MG63 (cell line): ENCODE results near the gene CFAP210. TPM values are rescaled to one million over a fixed set of nuclear protein-coding genes. Genes with fewer than 3 reads are reported as not detected.
"Not testable (repeated sequence)": the region's sequence is repeated elsewhere in the genome, so short reads cannot be mapped to it uniquely, and the experiment has no call there.

Experiments
- DNase-seq: peaks from one replicate; pipeline ENCODE4 v3.0.0-alpha.2; 2020
- H3K27me3 ChIP-seq: fragments of 250-450 bp; sonication (Bioruptor Pico); 2 replicates; pipeline ENCODE4 v1.5.1; 2020; ENCODE audit warnings: mild to moderate bottlenecking, moderate library complexity
- H3K36me3 ChIP-seq: fragments of 250-450 bp; sonication (Bioruptor Pico); 2 replicates; pipeline ENCODE4 v1.5.1; 2020; ENCODE audit warnings: mild to moderate bottlenecking, moderate library complexity
- H3K4me3 ChIP-seq: fragments of 250-450 bp; sonication (Bioruptor Pico); 2 replicates; pipeline ENCODE4 v1.5.1; 2020; ENCODE audit warnings: mild to moderate bottlenecking, moderate library complexity
- H3K9me3 ChIP-seq: fragments of 250-450 bp; sonication (Bioruptor Pico); 2 replicates; pipeline ENCODE4 v1.5.1; 2020; ENCODE audit warnings: mild to moderate bottlenecking, moderate library complexity
- total RNA-seq: library from RNA; depleted of rRNA; stranded (reverse); fragments of >200 nt; shearing (Covaris generic); gene quantifications from 2 replicates; pipeline ENCODE4 v1.2.3, GENCODE V29; 2014; ENCODE audit warnings: low replicate concordance

CFAP210 gene
- total RNA-seq, 1 experiment from 2014 or later, result not detected

DNA sequence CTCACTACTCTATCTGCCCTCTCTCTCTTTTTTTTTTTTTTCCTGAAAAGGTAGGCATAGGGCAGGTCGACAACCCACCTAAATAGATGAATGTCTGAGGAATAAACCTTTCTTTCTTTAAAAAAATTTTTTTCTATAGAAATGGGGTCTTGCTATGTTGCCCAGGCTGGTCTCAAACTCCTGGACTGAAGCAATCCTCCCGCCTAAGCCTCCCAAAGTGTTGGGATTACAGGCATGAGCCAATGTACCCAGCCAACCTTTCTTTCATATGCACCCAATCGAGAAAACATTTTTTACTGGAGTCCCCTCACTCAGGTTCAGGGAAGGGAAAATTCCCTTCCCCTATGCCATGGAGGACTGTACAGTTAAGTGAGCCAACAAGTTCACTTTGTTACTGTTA lies 31.0 kb downstream of the CFAP210 start:
- DNase-seq, result no peak
- Histone ChIP-seq H3K36me3 (no peaks in the 10 kb centered on the region), H3K9me3 (no peaks in the 10 kb centered on the region), H3K27me3 (peaks cover 2% of the 10 kb centered on the region; the same call in 1 of the 2 replicates), H3K4me3 (no peak overlapping the region)

DNA sequence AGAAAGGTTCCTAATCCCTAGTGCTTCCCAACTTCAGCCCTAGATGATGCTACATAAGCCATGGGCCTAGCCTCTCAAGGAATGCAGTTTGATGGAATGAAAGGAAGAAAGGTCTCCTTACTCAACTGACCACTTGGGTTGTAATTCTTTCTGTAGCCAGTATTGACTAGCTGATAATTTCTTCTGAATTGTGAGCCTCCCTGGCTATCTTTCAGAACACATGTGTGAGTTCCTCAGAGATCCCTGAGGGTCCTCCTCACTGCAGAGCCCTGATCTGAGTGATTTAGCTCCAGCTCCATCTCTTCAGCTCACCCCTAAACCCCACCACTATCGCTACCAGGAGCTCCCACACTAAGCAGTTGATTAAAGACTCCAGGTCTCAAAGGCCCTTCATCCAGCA lies 31.5 kb downstream of the CFAP210 start:
- no peak for DNase-seq
- no peak overlapping the region for H3K4me3 ChIP-seq
- no peaks in the 10 kb centered on the region for H3K9me3 ChIP-seq
- no peaks in the 10 kb centered on the region for H3K36me3 ChIP-seq
- H3K27me3 ChIP-seq, result peaks cover 2% of the 10 kb centered on the region; the same call in 1 of the 2 replicates

DNA sequence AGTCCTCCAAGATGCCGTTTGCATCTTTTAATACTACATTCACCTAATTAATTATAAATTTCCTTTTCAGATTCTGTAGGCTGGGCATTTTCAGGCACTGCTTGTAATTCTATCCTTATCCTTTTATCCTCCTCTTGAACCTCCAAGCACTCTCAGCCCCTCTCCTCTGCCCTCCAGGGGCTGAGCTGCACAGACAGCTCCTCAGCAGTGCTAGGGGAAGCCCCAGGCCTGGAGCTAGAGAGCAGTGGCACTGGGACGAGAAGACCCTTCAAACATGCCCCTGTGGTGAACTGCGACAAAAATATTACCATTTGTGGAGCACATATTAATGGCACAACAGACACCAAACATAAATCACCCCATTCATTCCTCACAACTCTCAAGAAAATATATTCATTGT lies 32.9 kb downstream of the CFAP210 start:
- peaks cover 2% of the 10 kb centered on the region; the same call in 1 of the 2 replicates for H3K27me3 ChIP-seq
- H3K4me3 ChIP-seq, result no peak overlapping the region
- H3K36me3 ChIP-seq, result no peaks in the 10 kb centered on the region
- DNase-seq, result no peak
- no peaks in the 10 kb centered on the region for H3K9me3 ChIP-seq

DNA sequence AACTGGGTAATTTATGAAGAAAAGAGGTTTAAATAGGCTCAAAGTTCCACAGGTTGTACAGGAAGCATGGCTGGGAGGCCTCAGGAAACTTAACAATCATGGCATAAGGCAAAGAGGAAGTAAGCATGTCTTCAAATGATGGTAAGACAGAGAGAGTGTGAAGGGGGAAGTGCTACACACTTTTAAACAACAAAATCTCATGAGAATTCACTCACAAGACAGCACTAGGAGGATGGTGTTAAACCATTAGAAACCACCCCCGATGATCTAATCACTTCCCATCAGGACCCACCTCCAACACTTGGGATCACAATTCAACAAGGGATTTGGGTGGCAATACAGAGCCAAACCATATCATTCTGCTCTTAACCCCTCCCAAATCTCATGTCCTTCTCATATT lies 34.9 kb downstream of the CFAP210 start:
- no peak for DNase-seq
- no peaks in the 10 kb centered on the region for H3K9me3 ChIP-seq
- H3K4me3 ChIP-seq, result no peak overlapping the region
- peaks cover 11% of the 10 kb centered on the region for H3K27me3 ChIP-seq
- no peaks in the 10 kb centered on the region for H3K36me3 ChIP-seq

DNA sequence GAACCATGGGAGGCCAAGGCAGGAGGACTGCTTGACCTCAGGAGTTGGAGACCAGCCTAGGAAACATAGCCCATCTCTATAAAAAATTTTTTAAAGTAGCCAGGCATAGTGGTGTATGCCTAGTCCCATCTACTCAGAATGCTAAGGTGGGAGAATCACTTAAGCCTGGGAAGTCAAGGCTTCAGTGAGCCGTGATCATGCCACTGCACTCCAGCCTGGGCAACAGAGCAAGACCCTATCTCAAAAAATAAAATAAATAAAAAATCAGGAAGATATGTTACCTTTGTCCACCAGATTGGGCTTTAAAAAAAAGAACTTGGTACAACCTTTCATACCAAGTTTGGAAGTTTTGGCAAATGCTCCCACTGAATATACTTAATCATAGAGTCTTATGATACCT lies 35.3 kb downstream of the CFAP210 start:
- no peak for DNase-seq
- Histone ChIP-seq H3K9me3 (no peaks in the 10 kb centered on the region), H3K27me3 (peaks cover 11% of the 10 kb centered on the region), H3K36me3 (no peaks in the 10 kb centered on the region), H3K4me3 (no peak overlapping the region)

DNA sequence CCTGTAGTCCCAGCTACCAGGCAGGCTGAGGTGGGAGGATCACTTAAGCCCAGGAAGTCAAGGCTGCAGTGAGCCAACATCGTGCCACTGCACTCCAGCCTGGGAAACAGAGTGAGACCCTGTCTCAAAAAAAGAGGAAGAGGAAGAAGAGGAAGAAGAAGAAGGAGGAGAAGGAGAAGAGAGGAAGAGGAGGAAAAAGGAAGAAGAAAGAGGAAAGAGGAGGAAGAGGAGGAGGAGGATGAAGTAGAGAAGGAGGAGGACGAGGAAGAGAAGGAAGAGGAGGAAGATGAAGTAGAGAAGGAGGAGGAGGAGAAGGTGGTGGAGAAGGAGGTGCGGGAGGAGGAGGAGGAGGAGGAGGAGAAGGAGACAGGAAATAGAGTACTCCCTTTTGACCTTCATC lies 38.0 kb downstream of the CFAP210 start:
- Histone ChIP-seq H3K4me3 (no peak overlapping the region), H3K36me3 (no peaks in the 10 kb centered on the region), H3K27me3 (peaks cover 11% of the 10 kb centered on the region), H3K9me3 (no peaks in the 10 kb centered on the region)
- no peak for DNase-seq

DNA sequence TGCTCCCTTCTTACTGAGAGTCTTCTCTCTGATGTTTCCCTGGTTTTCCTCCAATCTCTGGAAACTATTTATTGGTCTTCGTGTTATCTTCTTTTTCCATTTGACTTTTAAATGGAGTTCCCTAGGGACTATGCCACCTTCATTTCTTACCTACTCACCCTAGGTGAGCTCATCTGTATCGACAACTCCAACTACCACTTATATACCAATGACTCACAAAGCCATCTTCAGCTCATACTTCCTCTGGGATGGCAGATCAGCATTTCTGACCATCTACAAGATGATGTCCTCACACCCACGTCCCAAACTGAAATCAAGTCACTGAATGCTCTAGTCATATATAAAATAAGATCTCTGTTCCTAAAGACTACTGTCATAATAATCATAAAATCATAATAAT lies 40.6 kb downstream of the CFAP210 start:
- no peak for DNase-seq
- no peak overlapping the region for H3K4me3 ChIP-seq
- no peaks in the 10 kb centered on the region for H3K9me3 ChIP-seq
- no peaks in the 10 kb centered on the region for H3K36me3 ChIP-seq
- peaks cover 9% of the 10 kb centered on the region for H3K27me3 ChIP-seq

DNA sequence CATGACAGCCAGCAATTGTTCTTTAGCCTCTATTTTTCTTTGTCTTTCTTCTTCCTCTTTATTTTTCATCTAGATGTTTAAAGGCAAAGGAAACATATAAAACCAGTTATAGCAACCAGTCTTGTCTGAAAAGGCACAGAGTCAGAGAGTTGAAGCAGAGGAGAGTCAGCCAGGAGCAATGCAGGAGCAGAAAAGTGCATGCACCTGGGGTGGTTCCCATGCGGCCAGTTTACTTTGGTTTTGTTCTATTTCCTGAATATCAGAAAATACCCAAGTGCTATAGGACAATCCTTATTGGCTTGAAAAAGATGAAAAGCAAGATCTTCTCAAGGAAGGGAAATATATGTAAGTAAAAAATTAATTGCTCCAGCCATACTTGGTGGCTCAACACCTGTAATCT lies 44.9 kb downstream of the CFAP210 start:
- Histone ChIP-seq H3K9me3 (no peaks in the 10 kb centered on the region), H3K36me3 (no peaks in the 10 kb centered on the region), H3K4me3 (no peak overlapping the region), H3K27me3 (no peaks in the 10 kb centered on the region)
- DNase-seq, result no peak

DNA sequence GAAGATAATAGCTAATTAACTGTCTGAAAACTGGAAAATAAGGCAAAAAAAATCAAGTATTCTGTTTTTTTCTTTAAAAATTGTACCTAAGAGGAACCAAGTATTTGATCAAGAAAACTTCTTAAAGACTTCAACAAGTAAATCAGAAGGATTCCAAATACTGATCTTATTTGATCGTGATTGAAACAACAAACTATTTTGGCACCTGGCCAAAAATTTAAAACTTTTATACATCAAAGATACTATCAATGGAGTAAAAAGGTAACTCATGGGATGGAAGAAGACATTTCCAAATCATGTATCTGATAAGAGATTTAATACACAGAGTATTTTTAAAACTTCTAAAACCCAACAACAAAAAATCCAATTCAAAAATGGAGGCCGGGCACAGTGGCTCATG lies 46.7 kb downstream of the CFAP210 start:
- Histone ChIP-seq H3K27me3 (no peaks in the 10 kb centered on the region), H3K4me3 (no peak overlapping the region), H3K9me3 (no peaks in the 10 kb centered on the region), H3K36me3 (no peaks in the 10 kb centered on the region)
- no peak for DNase-seq

DNA sequence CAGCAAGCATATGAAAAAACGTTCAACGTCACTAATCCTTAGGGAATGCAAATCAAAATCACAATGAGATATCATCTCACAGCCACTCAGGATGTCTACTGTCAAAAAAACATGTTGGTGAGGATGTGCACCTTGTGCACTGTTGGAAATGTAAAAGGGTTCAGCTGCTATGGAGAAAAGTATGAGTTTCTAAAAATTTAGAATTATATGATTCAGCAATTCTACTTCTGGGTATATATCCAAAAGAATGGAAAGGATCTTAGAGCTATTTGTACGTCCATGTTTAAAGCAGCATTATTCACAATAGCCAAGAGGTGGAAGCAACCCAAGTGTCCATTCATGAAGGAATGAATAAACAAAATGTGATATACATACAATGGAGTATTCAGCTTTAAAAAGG lies 50.0 kb downstream of the CFAP210 start:
- H3K9me3 ChIP-seq, result no peaks in the 10 kb centered on the region
- no peaks in the 10 kb centered on the region for H3K27me3 ChIP-seq
- no peaks in the 10 kb centered on the region for H3K36me3 ChIP-seq
- H3K4me3 ChIP-seq, result no peak overlapping the region
- DNase-seq, result no peak

DNA sequence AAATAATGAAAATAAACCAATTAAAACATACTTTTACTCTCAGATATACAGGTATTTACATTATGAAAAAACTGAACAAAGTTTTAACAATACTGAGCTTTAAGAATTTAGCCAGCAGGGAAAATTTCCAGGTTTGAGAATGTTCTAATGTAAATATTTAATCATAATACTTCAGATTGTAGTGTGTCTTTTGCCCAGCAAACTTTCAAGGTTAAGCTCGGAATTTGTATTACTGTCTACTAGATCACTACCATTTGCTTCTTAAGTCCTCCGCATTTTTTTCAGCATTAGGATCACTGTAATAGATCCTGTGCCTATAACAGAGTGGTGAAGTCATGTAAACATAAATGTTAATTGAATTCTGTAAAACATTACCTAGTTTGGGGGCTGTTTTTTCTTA lies 52.7 kb downstream of the CFAP210 start:
- DNase-seq, result no peak
- Histone ChIP-seq H3K4me3 (no peak overlapping the region), H3K27me3 (no peaks in the 10 kb centered on the region), H3K9me3 (no peaks in the 10 kb centered on the region), H3K36me3 (peaks cover 21% of the 10 kb centered on the region)

DNA sequence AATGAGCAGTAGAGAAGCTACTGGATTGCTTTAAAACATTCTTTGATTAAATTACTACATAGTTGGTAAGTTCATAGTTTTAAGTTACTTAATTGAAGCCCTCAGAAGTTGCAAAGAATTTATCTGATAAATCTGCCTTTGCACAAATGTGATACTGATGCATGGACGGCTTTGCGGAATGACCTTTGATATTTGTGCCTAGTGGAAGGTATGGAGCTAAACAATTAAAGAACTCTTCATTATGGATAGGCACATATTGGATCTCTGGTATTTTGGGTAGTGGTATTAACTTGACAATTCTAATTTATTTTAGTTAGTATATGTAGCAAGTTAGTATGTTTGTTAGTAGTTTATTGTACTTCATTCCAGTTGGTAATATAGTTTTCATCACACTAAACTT lies 54.1 kb downstream of the CFAP210 start:
- no peaks in the 10 kb centered on the region for H3K9me3 ChIP-seq
- no peaks in the 10 kb centered on the region for H3K27me3 ChIP-seq
- H3K36me3 ChIP-seq, result peaks cover 33% of the 10 kb centered on the region
- H3K4me3 ChIP-seq, result no peak overlapping the region
- no peak for DNase-seq

DNA sequence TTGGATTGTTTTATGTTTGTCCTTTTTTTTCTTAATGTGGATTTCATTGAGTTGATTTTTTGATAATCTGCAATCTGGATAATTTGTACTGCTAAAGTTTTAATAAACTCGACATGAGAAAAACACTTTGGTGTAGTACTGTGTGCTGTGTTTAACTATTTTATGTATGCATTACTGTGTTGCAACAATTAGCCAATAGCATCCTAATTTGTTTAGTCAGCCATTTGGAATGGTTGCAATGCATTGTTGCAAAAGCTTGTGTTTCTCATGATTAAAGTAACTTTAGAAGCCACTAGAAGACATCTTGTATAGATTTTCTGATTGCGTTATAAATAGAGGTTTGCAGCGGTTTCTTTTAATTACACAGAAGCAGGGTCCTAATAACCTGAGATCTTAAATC lies 56.6 kb downstream of the CFAP210 start:
- Histone ChIP-seq H3K27me3 (no peaks in the 10 kb centered on the region), H3K4me3 (no peak overlapping the region), H3K9me3 (no peaks in the 10 kb centered on the region), H3K36me3 (peaks cover 58% of the 10 kb centered on the region)
- no peak for DNase-seq

DNA sequence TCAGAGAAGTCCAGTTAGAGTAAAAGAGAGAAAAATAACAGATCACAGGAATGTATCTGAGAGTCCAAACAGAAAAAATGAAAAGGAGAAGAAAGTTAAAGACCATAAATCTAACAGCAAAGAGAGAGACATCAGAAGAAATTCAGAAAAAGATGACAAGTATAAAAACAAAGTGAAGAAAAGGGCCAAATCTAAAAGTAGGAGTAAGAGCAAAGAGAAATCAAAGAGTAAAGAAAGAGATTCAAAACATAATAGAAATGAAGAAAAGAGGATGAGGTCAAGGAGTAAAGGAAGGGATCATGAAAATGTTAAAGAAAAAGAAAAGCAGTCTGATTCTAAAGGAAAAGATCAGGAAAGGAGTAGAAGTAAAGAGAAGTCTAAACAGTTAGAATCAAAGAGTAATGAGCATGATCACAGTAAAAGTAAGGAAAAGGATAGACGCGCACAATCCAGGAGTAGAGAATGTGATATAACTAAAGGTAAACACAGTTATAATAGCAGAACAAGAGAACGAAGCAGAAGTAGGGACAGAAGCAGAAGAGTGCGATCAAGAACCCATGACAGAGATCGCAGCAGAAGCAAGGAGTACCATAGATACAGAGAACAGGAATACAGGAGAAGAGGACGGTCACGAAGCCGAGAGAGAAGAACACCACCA lies 57.6 kb downstream of the CFAP210 start:
- peaks cover 66% of the 10 kb centered on the region for H3K36me3 ChIP-seq
- DNase-seq, result no peak
- H3K4me3 ChIP-seq, result no peak overlapping the region
- H3K9me3 ChIP-seq, result no peaks in the 10 kb centered on the region
- no peaks in the 10 kb centered on the region for H3K27me3 ChIP-seq

DNA sequence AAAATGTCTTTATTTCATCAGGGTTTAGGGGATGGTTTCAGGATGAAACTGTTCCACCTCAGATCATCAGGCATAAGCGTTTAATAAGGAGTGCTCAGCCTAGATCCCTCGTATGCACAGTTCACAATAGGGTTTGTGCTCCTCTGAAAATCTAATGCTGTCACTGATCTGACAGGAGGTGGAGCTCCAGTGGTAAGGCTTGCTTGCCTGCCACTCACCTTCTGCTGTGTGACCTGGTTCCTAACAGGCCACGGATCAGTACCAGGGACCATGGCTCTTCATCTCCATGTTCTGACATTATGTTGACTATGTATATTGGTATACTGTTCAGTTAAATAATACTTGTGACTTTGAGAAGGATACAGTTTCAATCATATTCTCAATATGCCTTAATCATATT lies 68.4 kb downstream of the CFAP210 start:
- no peak for DNase-seq
- Histone ChIP-seq H3K36me3 (peaks cover 41% of the 10 kb centered on the region), H3K27me3 (no peaks in the 10 kb centered on the region), H3K9me3 (no peaks in the 10 kb centered on the region), H3K4me3 (no peak overlapping the region)

DNA sequence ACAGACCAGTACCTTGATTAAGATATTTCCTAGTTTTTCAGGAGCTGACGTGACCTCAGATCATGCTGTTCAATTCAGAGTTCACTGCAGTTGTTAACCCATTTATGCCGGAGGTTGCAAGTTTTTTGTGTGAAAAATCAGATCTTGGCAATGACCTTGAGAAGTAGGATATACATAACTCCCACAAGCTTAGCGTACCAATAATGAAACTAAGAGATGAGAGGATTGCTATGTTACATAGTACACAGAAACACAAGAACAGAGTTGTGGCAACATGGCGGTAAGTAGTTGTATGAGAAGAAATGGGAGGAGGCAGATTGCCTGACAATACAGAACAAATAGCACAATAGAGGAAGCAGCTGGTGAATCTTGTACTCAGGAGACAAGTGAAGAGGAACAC lies 71.0 kb downstream of the CFAP210 start:
- no peak for DNase-seq
- Histone ChIP-seq H3K4me3 (no peak overlapping the region), H3K36me3 (peaks cover 40% of the 10 kb centered on the region), H3K27me3 (no peaks in the 10 kb centered on the region), H3K9me3 (no peaks in the 10 kb centered on the region)

DNA sequence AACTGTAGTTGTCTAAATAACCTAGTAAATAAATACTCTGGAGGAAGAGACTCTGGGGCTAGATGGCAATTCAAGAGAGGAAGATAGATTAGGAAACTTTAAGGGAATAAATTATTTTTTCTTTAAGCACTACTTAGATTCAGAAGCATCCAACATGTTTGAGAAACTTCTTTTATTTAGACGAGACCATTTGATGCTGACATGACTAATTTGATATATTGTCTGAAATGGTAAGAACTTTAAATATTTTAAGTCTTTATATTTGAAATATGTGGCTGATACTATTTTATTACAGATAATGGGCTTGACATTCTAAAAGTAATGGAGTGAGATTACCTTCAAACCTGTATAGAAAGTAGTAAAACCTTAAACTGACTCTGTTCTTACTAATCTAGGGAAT lies 73.7 kb downstream of the CFAP210 start:
- Histone ChIP-seq H3K36me3 (peaks cover 51% of the 10 kb centered on the region), H3K9me3 (no peaks in the 10 kb centered on the region), H3K27me3 (no peaks in the 10 kb centered on the region), H3K4me3 (no peak overlapping the region)
- no peak for DNase-seq

DNA sequence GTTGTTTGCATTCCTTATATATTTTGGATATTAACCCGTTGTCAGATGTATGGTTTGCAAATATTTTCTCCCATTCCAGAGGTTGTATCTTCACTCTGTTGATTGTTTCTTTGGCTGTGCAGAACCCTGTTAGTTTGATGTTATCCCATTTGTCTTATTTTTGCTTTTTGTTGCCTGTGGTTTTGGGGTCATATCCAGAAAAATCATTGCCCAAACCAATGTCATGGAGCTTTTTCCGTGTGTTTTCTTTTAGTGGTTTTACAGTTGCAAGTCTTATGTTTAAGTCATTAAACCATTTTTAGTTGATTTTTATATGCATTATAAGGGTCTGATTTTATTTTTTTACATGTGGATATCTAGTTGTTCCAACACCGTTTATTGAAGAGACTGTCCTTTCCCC lies 74.3 kb downstream of the CFAP210 start:
- DNase-seq, result no peak

DNA sequence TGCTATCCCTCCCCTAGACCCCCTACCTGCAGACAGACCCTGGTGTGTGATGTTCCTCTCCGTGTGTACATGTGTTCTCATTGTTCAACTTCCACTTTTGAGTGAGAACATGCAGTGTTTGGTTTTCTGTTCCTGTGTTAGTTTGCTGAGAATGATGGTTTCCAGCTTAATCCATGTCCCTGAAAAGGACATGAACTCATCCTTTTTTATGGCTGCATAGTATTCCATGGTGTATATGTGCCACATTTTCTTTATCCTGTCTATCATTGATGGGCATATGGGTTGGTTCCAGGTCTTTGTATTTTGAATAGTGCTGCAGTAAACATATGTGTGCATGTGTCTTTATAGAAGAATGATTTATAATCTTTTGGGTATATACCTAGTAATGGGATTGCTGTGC lies 78.2 kb downstream of the CFAP210 start:
- H3K9me3 ChIP-seq, H3K4me3 ChIP-seq, H3K27me3 ChIP-seq, DNase-seq: not testable (repeated sequence)
- H3K36me3 ChIP-seq, result peaks cover 66% of the 10 kb centered on the region

More for the DNA sequence above, 74.3 kb downstream of the CFAP210 start:
- Histone ChIP-seq H3K4me3 (no peak overlapping the region), H3K9me3 (no peaks in the 10 kb centered on the region), H3K36me3 (peaks cover 52% of the 10 kb centered on the region), H3K27me3 (no peaks in the 10 kb centered on the region)
